Measurements from ENCODE around the gene MBLAC1.

GRCh38 chr7:100142461-100142860, 15.7 kb downstream of the MBLAC1 start:
- no peak for TF ChIP-seq L3MBTL2 (conservative IDR thresholded peaks at IDR 0.05)
- TF ChIP-seq FOXM1 (IDR thresholded peaks at IDR 0.05; ENCODE audit: borderline replicate concordance) = no peak

Measured in HEK293T (cell line).